ENCODE results near the gene MAPK6. TPM values are rescaled to one million over a fixed set of nuclear protein-coding genes. Genes with fewer than 3 reads are reported as not detected.
A peak's percentile ranks its signal among the peaks of the same experiment; 100 is the strongest.

Gene MAPK6
- total and polyA plus RNA-seq, 2 of the 4 experiments (the other 2 are of a cell fraction), result 22.6 to 60.6 TPM

- TF ChIP-seq POLR2A (IDR thresholded peaks at IDR 0.05; ENCODE audit: low read depth, low read length), result no peak
Measured at GRCh38 chr15:52028431-52029093, 9.5 kb downstream of the MAPK6 start (continued).

GRCh38 chr15:52030010-52030409 is 11.0 kb downstream of the MAPK6 start:
- Histone ChIP-seq H3K56ac (ENCODE audit: extremely low read depth, insufficient read depth, low read length) (no peak overlapping the region), H3K4ac (ENCODE audit: low read depth, low read length) (no peak overlapping the region), H4K8ac (ENCODE audit: low read depth in 2 of 2, low read length in 2 of 2) (no peak overlapping the region), H3K9me1 (ENCODE audit: insufficient read depth, low read length) (peaks cover 3% of the 10 kb centered on the region; the same call in 1 of the 2 replicates), H2BK20ac (ENCODE audit: low read depth, low read length) (no peak overlapping the region), H3K9me3 (ENCODE audit: control insufficient read depth, insufficient read depth, low read length) (no peaks in the 10 kb centered on the region; the same call in 1 of the 2 replicates), H3K9ac (ENCODE audit: low read depth, low read length) (no peak overlapping the region), H3K4me3 (ENCODE audit: insufficient read depth, low read depth, low read length) (no peak overlapping the region), H3K36me3 (ENCODE audit: control insufficient read depth, insufficient read depth, low read length) (peaks cover 7% of the 10 kb centered on the region), H4K20me1 (ENCODE audit: insufficient read depth, low read length) (peaks cover 81% of the 10 kb centered on the region), H3K18ac (ENCODE audit: low read depth, low read length) (no peak overlapping the region), H3K79me1 (ENCODE audit: low read depth in 1 of 2, low read length in 2 of 2) (peaks cover 0 to 60% of the 10 kb centered on the region in 2 experiments; a peak in 3 of 4 replicates), H2AK9ac (replicated peaks; ENCODE audit: low read depth, low read length, poor library complexity) (no peak overlapping the region), H3K27me3 (ENCODE audit: control insufficient read depth, insufficient read depth, low read length) (no peaks in the 10 kb centered on the region), H4K91ac (ENCODE audit: insufficient read depth, low read depth, low read length) (no peak overlapping the region), H3K23ac (ENCODE audit: low read depth, low read length) (peak overlapping the region; percentile 7; the same call in 1 of the 2 replicates), H3K4me1 (ENCODE audit: control insufficient read depth, insufficient read depth, low read length) (0 out of 2 replicates have a peak, but pooled peaks cover 3% of the 10 kb centered on the region), H2AK5ac (ENCODE audit: low read depth, low read length) (no peak overlapping the region), H4K5ac (ENCODE audit: low read depth, low read length) (no peak overlapping the region), H2BK15ac (ENCODE audit: low read depth, low read length) (no peak overlapping the region), H2BK5ac (ENCODE audit: low read depth, low read length, poor library complexity, severe bottlenecking) (no peak overlapping the region), H2BK120ac (ENCODE audit: low read depth, low read length) (no peak overlapping the region), H2AFZ (replicated peaks; ENCODE audit: low read length, poor library complexity) (no peak overlapping the region), H3K4me2 (ENCODE audit: low read depth, low read length) (no peak overlapping the region), H3K27ac (ENCODE audit: insufficient read depth, low read length) (no peak overlapping the region), H3K14ac (replicated peaks; ENCODE audit: low read depth, low read length) (no peak overlapping the region)
- DNase-seq (no peak), ATAC-seq (ENCODE audit: low read depth) (no peak)
- in situ Hi-C loops (cut with MboI; ENCODE audit: low sequenced_read_pairs), result no loop called here
- POLR2A ChIA-PET (ENCODE audit: unreplicated experiment), result interaction anchor here (0.6 kb wide), 1 partner anchor 94 kb away, joined by 14 read pairs; no protein-coding TSS in a partner anchor
- CTCF ChIA-PET, result interaction anchor here (1.0 to 1.4 kb wide), 2 partner anchors 13 to 48 kb away, joined by 4 read pairs; no protein-coding TSS in a partner anchor
- intact Hi-C loops (cut with micrococcal nuclease), result no loop called here
- dilution Hi-C loops (cut with HindIII; ENCODE audit: low sequenced_read_pairs, unreplicated experiment), result no loop called here
- BruUV-seq (replicated peaks), result TSS peak; percentile 19
- no CpG with 5 or more reads among the region's 2 CpGs for WGBS, 2 experiments (ENCODE audit: extremely low coverage in 2 of 2, insufficient read length in 1 of 2)
- TF ChIP-seq CTCF (conservative IDR thresholded peaks at IDR 0.05; ENCODE audit: low read depth, low read length) (no peak), MXI1 (IDR thresholded peaks at IDR 0.05; ENCODE audit: borderline replicate concordance, low read depth, low read length) (no peak), CHD1 (IDR thresholded peaks at IDR 0.05; ENCODE audit: low read depth, low read length) (no peak), FOS (IDR thresholded peaks at IDR 0.05; ENCODE audit: low read depth, low read length) (no peak), RFX5 (IDR thresholded peaks at IDR 0.05; ENCODE audit: low read depth, low read length) (no peak), SMC3 (IDR thresholded peaks at IDR 0.05; ENCODE audit: low read depth, low read length) (no peak), CEBPB (IDR thresholded peaks at IDR 0.05; ENCODE audit: low read depth, low read length) (no peak), BHLHE40 (IDR thresholded peaks at IDR 0.05; ENCODE audit: low read depth, low read length) (no peak), NFE2L2 (IDR thresholded peaks at IDR 0.05; ENCODE audit: low read depth, low read length) (no peak), ELK1 (IDR thresholded peaks at IDR 0.05; ENCODE audit: borderline replicate concordance, low read depth, low read length) (no peak), MAFK (IDR thresholded peaks at IDR 0.05; ENCODE audit: low read depth, low read length) (no peak), POLR2A (IDR thresholded peaks at IDR 0.05; ENCODE audit: low read depth, low read length) (no peak), RCOR1 (IDR thresholded peaks at IDR 0.05; ENCODE audit: insufficient replicate concordance, low read length) (no peak)

All from IMR-90 (cell line).